ENCODE data around the gene PTMS. TPM values are rescaled to one million over a fixed set of nuclear protein-coding genes. Genes with fewer than 3 reads are reported as not detected.

PTMS gene
- total and polyA plus RNA-seq, 2 experiments from 2014 or later, result 290 to 467 TPM

- H3K27ac ChIP-seq, result peak overlapping the region; percentile 68
- H3K27me3 ChIP-seq, result no peaks in the 10 kb centered on the region
- H3K4me3 ChIP-seq, result no peak overlapping the region
- peaks cover 20% of the 10 kb centered on the region for H3K4me1 ChIP-seq (ENCODE audit: low read depth)
- H3K36me3 ChIP-seq, result peaks cover 28% of the 10 kb centered on the region
- TF ChIP-seq, protein P1, sequence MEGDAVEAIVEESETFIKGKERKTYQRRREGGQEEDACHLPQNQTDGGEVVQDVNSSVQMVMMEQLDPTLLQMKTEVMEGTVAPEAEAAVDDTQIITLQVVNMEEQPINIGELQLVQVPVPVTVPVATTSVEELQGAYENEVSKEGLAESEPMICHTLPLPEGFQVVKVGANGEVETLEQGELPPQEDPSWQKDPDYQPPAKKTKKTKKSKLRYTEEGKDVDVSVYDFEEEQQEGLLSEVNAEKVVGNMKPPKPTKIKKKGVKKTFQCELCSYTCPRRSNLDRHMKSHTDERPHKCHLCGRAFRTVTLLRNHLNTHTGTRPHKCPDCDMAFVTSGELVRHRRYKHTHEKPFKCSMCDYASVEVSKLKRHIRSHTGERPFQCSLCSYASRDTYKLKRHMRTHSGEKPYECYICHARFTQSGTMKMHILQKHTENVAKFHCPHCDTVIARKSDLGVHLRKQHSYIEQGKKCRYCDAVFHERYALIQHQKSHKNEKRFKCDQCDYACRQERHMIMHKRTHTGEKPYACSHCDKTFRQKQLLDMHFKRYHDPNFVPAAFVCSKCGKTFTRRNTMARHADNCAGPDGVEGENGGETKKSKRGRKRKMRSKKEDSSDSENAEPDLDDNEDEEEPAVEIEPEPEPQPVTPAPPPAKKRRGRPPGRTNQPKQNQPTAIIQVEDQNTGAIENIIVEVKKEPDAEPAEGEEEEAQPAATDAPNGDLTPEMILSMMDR (IDR thresholded peaks at IDR 0.05; ENCODE audit: low read depth, low read length), result peak; percentile 98
- DNase-seq (ENCODE audit: low read depth in 1 of 2, low spot score in 1 of 2), result no peak
- no peaks in the 10 kb centered on the region for H3K9me3 ChIP-seq (ENCODE audit: low read depth)
Measured at GRCh38 chr12:6753772-6754356, 12.3 kb upstream of the PTMS start.

DNA sequence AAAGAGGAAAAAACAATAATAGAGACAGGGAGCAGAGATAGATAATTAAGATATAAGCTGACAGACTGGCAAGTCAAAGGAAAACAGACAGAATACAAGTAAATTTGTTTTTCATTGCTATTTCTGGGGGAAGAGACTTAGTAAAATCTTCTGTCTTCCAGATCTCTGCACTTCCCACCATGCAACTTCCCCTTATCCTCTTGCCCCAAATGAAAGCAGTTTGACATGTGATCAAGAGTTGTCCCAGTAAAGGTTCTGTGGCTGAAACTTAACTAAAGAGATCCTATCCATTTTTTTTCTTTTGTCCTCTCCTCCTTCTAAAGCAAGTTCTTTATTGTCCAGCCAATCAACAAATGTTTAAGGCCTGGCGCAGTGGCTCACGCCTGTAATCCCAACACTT is 11.8 kb upstream of the PTMS start:
- no peak for DNase-seq (ENCODE audit: low read depth in 1 of 2, low spot score in 1 of 2)
- H3K4me3 ChIP-seq, result no peak overlapping the region
- peaks cover 23% of the 10 kb centered on the region for H3K36me3 ChIP-seq
- TF ChIP-seq, protein P1 (IDR thresholded peaks at IDR 0.05; ENCODE audit: low read depth, low read length), result no peak
- no peaks in the 10 kb centered on the region for H3K27me3 ChIP-seq
- H3K4me1 ChIP-seq (ENCODE audit: low read depth), result peaks cover 20% of the 10 kb centered on the region
- H3K27ac ChIP-seq, result peak overlapping the region; percentile 68
- H3K9me3 ChIP-seq (ENCODE audit: low read depth), result no peaks in the 10 kb centered on the region

- TF ChIP-seq, protein P1 (IDR thresholded peaks at IDR 0.05; ENCODE audit: low read depth, low read length), result no peak
- DNase-seq (ENCODE audit: low read depth in 1 of 2, low spot score in 1 of 2), result peak in 1 of 2 donors; percentile 43
- Histone ChIP-seq H3K4me3 (no peak overlapping the region), H3K36me3 (no peaks in the 10 kb centered on the region), H3K27ac (peak overlapping the region; percentile 74), H3K9me3 (ENCODE audit: low read depth) (no peaks in the 10 kb centered on the region), H3K4me1 (ENCODE audit: low read depth) (peaks cover 20% of the 10 kb centered on the region), H3K27me3 (no peaks in the 10 kb centered on the region)
Measured at GRCh38 chr12:6757028-6757690, 9.0 kb upstream of the PTMS start.

GRCh38 chr12:6758506-6759095 is 7.6 kb upstream of the PTMS start:
- Histone ChIP-seq H3K36me3 (no peaks in the 10 kb centered on the region), H3K27ac (no peak overlapping the region), H3K9me3 (ENCODE audit: low read depth) (no peaks in the 10 kb centered on the region), H3K4me1 (ENCODE audit: low read depth) (peaks cover 26% of the 10 kb centered on the region), H3K27me3 (no peaks in the 10 kb centered on the region), H3K4me3 (no peak overlapping the region)
- DNase-seq (ENCODE audit: low read depth in 1 of 2, low spot score in 1 of 2), result no peak
- TF ChIP-seq, protein P1 (IDR thresholded peaks at IDR 0.05; ENCODE audit: low read depth, low read length), result no peak

- Histone ChIP-seq H3K4me3 (no peak overlapping the region), H3K27me3 (no peaks in the 10 kb centered on the region), H3K9me3 (ENCODE audit: low read depth) (no peaks in the 10 kb centered on the region), H3K27ac (no peak overlapping the region), H3K36me3 (no peaks in the 10 kb centered on the region), H3K4me1 (ENCODE audit: low read depth) (peaks cover 23% of the 10 kb centered on the region)
- DNase-seq (ENCODE audit: low read depth in 1 of 2, low spot score in 1 of 2), result no peak
- TF ChIP-seq, protein P1 (IDR thresholded peaks at IDR 0.05; ENCODE audit: low read depth, low read length), result no peak
Measured at GRCh38 chr12:6759741-6760140, 6.4 kb upstream of the PTMS start.

Measured in cardiac muscle cell (in vitro differentiated cells and primary cell).